Vagina (tissue), 2 donors: ENCODE data around the gene RYR1.

ENCODE experiments used
- CTCF ChIP-seq, 3 experiments: fragments of 450-650 bp in 2 of 3; fragments of 200-600 bp in 1 of 3; sonication (generic) in 1 of 3; IDR thresholded peaks; one replicate each; pipeline ENCODE4 v1.5.1; 2017 to 2019; ENCODE audit warnings: antibody characterized with exemption in 3 of 3, mild to moderate bottlenecking in 2 of 3, moderate library complexity in 2 of 3
- POLR2A ChIP-seq, 2 donors: fragments of 450-650 bp; IDR thresholded peaks; one replicate each; pipeline ENCODE4 v1.6.1; 2017; ENCODE audit warnings: antibody characterized with exemption in 2 of 2, mild to moderate bottlenecking in 2 of 2, moderate library complexity in 2 of 2

- no peak for TF ChIP-seq CTCF (IDR thresholded peaks at IDR 0.05)
- no peak for TF ChIP-seq POLR2A (IDR thresholded peaks at IDR 0.05)
These were observed 73.4 kb downstream of the RYR1 start for GRCh38 chr19:38506723-38507550.
